Measurements from ENCODE around the gene CERKL.
A peak's percentile ranks its signal among the peaks of the same experiment; 100 is the strongest.

Gene CERKL

DNA sequence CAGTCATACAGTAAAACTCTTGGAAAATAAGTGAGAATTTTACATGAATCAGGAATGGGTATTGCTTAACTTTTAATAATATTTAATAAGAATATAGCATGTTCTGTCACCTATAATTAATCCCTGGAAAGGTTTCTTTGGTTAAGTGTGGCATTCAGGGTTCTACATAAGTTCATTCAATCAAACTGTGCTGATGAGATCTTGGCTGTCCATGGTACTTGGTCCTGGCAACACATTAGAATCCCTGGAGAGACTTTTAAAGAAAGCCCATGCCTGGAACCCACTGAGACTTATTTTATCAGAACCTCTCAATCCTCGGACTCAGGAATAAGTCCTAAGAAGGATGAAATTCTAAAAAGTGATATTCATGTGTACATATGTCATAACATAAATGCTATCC is 60.3 kb downstream of the CERKL start:
- TF ChIP-seq, protein P1, sequence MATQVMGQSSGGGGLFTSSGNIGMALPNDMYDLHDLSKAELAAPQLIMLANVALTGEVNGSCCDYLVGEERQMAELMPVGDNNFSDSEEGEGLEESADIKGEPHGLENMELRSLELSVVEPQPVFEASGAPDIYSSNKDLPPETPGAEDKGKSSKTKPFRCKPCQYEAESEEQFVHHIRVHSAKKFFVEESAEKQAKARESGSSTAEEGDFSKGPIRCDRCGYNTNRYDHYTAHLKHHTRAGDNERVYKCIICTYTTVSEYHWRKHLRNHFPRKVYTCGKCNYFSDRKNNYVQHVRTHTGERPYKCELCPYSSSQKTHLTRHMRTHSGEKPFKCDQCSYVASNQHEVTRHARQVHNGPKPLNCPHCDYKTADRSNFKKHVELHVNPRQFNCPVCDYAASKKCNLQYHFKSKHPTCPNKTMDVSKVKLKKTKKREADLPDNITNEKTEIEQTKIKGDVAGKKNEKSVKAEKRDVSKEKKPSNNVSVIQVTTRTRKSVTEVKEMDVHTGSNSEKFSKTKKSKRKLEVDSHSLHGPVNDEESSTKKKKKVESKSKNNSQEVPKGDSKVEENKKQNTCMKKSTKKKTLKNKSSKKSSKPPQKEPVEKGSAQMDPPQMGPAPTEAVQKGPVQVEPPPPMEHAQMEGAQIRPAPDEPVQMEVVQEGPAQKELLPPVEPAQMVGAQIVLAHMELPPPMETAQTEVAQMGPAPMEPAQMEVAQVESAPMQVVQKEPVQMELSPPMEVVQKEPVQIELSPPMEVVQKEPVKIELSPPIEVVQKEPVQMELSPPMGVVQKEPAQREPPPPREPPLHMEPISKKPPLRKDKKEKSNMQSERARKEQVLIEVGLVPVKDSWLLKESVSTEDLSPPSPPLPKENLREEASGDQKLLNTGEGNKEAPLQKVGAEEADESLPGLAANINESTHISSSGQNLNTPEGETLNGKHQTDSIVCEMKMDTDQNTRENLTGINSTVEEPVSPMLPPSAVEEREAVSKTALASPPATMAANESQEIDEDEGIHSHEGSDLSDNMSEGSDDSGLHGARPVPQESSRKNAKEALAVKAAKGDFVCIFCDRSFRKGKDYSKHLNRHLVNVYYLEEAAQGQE (IDR thresholded peaks at IDR 0.05; ENCODE audit: insufficient read depth in 1 of 2, low read depth in 2 of 2, low read length in 2 of 2) = peak in 1 of 2 experiments; percentile 82; a peak in 2 of 4 replicates
- TF ChIP-seq POLR2AphosphoS5 (IDR thresholded peaks at IDR 0.05; ENCODE audit: low read depth, low read length) = no peak

DNA sequence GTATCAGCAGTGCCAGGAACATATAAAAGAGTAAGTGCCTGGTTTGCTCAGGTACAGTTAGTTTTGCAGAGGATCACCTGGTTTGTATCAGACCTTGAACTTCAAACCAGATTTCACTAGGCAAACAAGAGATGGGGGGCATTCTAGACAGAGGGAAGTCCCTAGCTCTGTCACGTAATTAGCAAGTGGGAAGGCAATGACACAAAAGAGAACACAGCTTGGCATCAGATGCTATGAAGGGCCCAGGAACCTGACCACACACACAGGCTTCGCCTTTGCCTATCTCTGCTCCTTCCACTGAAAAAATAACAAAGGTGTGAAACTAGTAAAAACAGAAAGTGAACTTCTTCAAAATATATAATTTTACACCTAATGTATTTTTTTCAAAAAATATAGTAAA is 62.6 kb downstream of the CERKL start:
- TF ChIP-seq, protein P1 (IDR thresholded peaks at IDR 0.05; ENCODE audit: insufficient read depth in 1 of 2, low read depth in 2 of 2, low read length in 2 of 2) = no peak
- TF ChIP-seq SIN3A (IDR thresholded peaks at IDR 0.05; ENCODE audit: borderline replicate concordance, insufficient read depth, low read length) (no peak), POLR2AphosphoS5 (IDR thresholded peaks at IDR 0.05; ENCODE audit: low read depth, low read length) (no peak), FOXP2 (optimal IDR thresholded peaks at IDR 0.05; ENCODE audit: borderline replicate concordance, extremely low read depth, extremely low read length, insufficient read depth) (no peak)

DNA sequence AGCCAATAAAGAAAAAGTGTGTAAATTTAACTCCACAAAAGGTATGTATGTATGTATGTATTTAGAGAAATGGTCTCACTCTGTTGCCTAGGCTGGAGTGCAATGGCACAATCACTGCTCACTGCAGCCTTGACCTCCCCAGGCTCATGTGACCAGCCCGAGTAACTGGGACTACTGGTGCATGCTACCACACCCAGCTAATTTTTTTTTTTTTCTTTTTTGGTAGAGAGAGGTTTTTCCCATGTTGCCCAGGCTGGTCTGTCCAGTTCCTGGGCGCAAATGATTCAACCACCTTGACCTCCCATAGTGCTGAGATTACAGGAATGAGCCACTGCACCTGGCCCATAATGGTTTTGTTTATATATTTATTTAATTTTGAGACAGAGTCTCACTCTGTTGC is 67.1 kb downstream of the CERKL start:
- TF ChIP-seq, protein P1 (IDR thresholded peaks at IDR 0.05; ENCODE audit: insufficient read depth in 1 of 2, low read depth in 2 of 2, low read length in 2 of 2) = no peak
- no peak for TF ChIP-seq SIN3A (IDR thresholded peaks at IDR 0.05; ENCODE audit: borderline replicate concordance, insufficient read depth, low read length)
- no peak for TF ChIP-seq FOXP2 (optimal IDR thresholded peaks at IDR 0.05; ENCODE audit: borderline replicate concordance, extremely low read depth, extremely low read length, insufficient read depth)
- TF ChIP-seq POLR2AphosphoS5 (IDR thresholded peaks at IDR 0.05; ENCODE audit: low read depth, low read length) = no peak
- TF ChIP-seq TAF1 (IDR thresholded peaks at IDR 0.05; ENCODE audit: borderline replicate concordance, insufficient read depth, low read length) = no peak

DNA sequence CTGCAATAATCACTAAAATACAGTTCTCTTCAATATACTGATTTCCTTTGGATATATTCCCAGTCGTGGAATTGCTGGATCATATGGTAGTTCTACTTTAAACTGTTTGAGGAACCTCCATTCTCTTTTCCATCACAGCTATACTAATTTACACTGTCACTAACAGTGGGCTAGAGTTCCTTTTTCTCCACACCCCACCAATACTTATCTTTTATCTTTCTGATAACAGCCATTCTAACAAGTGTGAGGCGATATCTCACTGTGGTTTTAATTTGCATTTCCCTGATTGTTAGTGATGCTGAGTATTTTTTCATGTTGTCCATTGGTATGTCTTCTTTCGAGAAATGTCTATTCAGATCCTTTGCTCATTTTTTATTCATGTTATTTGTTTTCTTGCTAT is 68.4 kb downstream of the CERKL start:
- TF ChIP-seq, protein P1 (IDR thresholded peaks at IDR 0.05; ENCODE audit: insufficient read depth in 1 of 2, low read depth in 2 of 2, low read length in 2 of 2) = no peak

DNA sequence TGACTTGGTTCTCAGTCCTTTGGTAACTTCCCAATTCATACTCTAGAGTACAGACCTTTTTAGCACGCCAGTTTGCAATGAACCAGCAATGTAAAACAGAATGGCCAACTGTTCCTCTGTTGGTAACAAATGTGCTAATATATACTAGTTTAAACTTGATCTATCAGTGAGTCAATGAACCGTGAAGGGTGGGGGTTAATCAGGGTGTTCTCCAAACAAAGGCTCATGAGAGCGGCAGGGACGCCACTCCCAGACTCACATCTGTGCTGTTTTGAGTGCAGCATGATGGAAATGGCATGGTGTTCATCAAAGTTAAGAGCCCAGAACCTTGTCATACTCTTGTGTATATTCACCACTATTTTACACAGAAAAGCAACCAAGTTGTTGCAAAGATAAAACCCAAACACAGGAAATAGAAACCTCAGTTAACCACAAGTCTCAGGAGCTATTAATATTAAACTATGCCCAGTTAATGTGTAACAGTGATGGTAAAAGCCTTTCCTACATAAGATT is 70.3 kb downstream of the CERKL start:
- TF ChIP-seq FOXP2 (optimal IDR thresholded peaks at IDR 0.05; ENCODE audit: borderline replicate concordance, extremely low read depth, extremely low read length, insufficient read depth) (no peak), POLR2AphosphoS5 (IDR thresholded peaks at IDR 0.05; ENCODE audit: low read depth, low read length) (no peak), SIN3A (IDR thresholded peaks at IDR 0.05; ENCODE audit: borderline replicate concordance, insufficient read depth, low read length) (no peak), TAF1 (IDR thresholded peaks at IDR 0.05; ENCODE audit: borderline replicate concordance, insufficient read depth, low read length) (no peak)
- TF ChIP-seq, protein P1 (IDR thresholded peaks at IDR 0.05; ENCODE audit: insufficient read depth in 1 of 2, low read depth in 2 of 2, low read length in 2 of 2) = no peak

Data from PFSK-1 (cell line).